ENCODE data around the gene GALNT16.

DNA sequence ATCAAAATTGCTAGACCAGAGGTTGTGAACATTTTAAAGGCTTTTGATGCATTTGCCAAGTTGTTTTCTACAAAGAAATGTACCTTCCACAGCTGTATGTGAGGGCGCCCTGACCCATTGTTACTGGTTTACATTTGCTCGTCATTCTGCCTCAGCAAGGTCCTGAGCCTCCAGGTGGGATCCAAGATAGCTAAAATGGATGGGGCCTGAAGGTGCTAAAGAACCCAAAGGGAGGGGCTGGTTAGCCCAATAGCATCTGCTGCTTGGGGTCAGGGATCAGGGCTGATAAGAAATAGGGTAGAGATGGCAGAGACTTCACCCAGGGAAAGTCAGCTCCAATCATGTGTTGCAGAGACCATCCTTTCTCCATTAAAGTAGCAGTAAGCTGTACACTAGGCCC, 43.1 kb downstream of the GALNT16 start:
- TF ChIP-seq, protein P1, sequence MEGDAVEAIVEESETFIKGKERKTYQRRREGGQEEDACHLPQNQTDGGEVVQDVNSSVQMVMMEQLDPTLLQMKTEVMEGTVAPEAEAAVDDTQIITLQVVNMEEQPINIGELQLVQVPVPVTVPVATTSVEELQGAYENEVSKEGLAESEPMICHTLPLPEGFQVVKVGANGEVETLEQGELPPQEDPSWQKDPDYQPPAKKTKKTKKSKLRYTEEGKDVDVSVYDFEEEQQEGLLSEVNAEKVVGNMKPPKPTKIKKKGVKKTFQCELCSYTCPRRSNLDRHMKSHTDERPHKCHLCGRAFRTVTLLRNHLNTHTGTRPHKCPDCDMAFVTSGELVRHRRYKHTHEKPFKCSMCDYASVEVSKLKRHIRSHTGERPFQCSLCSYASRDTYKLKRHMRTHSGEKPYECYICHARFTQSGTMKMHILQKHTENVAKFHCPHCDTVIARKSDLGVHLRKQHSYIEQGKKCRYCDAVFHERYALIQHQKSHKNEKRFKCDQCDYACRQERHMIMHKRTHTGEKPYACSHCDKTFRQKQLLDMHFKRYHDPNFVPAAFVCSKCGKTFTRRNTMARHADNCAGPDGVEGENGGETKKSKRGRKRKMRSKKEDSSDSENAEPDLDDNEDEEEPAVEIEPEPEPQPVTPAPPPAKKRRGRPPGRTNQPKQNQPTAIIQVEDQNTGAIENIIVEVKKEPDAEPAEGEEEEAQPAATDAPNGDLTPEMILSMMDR (conservative IDR thresholded peaks at IDR 0.05 in 1 of 2, IDR thresholded peaks at IDR 0.05 in 1 of 2; ENCODE audit: low read depth in 1 of 2, low read length in 2 of 2), result no peak
- no peak for TF ChIP-seq EZH2 (IDR thresholded peaks at IDR 0.05; ENCODE audit: low read length, missing control alignments)
